Ishikawa (cell line): ENCODE measurements around the gene TMEM235.

Source experiments
- CEBPB ChIP-seq: IDR thresholded peaks from 2 replicates; pipeline ENCODE4 v1.6.1; 2012
- CREB1 ChIP-seq: IDR thresholded peaks from 2 replicates; pipeline ENCODE4 v1.6.1; 2012; ENCODE audit warnings: low read depth
- EGR1 ChIP-seq: IDR thresholded peaks from 2 replicates; pipeline ENCODE4 v1.6.1; 2012
- EP300 ChIP-seq: IDR thresholded peaks from 2 replicates; pipeline ENCODE4 v1.6.1; 2012; ENCODE audit warnings: borderline replicate concordance
- FOXM1 ChIP-seq: IDR thresholded peaks from 2 replicates; pipeline ENCODE4 v1.6.1; 2012; ENCODE audit warnings: low read depth, borderline replicate concordance
- MAX ChIP-seq: IDR thresholded peaks from 2 replicates; pipeline ENCODE4 v1.6.1; 2012
- NFIC ChIP-seq: IDR thresholded peaks from 2 replicates; pipeline ENCODE4 v1.6.1; 2012
- RAD21 ChIP-seq: IDR thresholded peaks from 2 replicates; pipeline ENCODE4 v1.6.1; 2012; ENCODE audit warnings: low read depth
- REST ChIP-seq: IDR thresholded peaks from 2 replicates; pipeline ENCODE4 v1.6.1; 2012; ENCODE audit warnings: low read depth, mild to moderate bottlenecking
- TAF1 ChIP-seq: IDR thresholded peaks from 2 replicates; pipeline ENCODE4 v1.6.1; 2012; ENCODE audit warnings: low read depth, mild to moderate bottlenecking
- TCF12 ChIP-seq: IDR thresholded peaks from 2 replicates; pipeline ENCODE4 v1.6.1; 2012; ENCODE audit warnings: low read depth
- TEAD4 ChIP-seq: IDR thresholded peaks from 2 replicates; pipeline ENCODE4 v1.6.1; 2012
- USF1 ChIP-seq: IDR thresholded peaks from 2 replicates; pipeline ENCODE4 v1.6.1; 2012
- YY1 ChIP-seq: IDR thresholded peaks from 2 replicates; pipeline ENCODE4 v1.6.1; 2012; ENCODE audit warnings: low read depth
- ZBTB7A ChIP-seq: IDR thresholded peaks from 2 replicates; pipeline ENCODE4 v1.6.1; 2012; ENCODE audit warnings: low read depth

The TMEM235 gene

GRCh38 chr17:78272181-78272913 lies 40.9 kb downstream of the TMEM235 start:
- TF ChIP-seq TAF1 (no peak), TEAD4 (no peak), MAX (no peak), RAD21 (no peak), EP300 (no peak), REST (no peak), CREB1 (peak; percentile 37; the same call in 1 of the 2 replicates), YY1 (no peak), FOXM1 (no peak), NFIC (no peak), USF1 (peak; percentile 40; the same call in 1 of the 2 replicates)

- TF ChIP-seq RAD21 (no peak), USF1 (no peak), CREB1 (no peak), EP300 (no peak), ZBTB7A (0 out of 2 replicates have a peak, but pooled peaks have one; percentile 34), TCF12 (no peak), EGR1 (no peak), MAX (peak; percentile 70; the same call in 1 of the 2 replicates), TAF1 (no peak), TEAD4 (no peak), YY1 (no peak), CEBPB (no peak), REST (no peak), FOXM1 (no peak), NFIC (no peak)
Measured at GRCh38 chr17:78272914-78273258, 41.5 kb downstream of the TMEM235 start.

- TF ChIP-seq ZBTB7A (no peak), FOXM1 (no peak), TAF1 (no peak), RAD21 (no peak), TEAD4 (no peak), NFIC (no peak), YY1 (no peak), CREB1 (no peak), CEBPB (no peak), REST (no peak), TCF12 (no peak), EP300 (no peak), MAX (no peak), USF1 (no peak), EGR1 (no peak)
Measured at GRCh38 chr17:78273813-78274212, 42.4 kb downstream of the TMEM235 start.

GRCh38 chr17:78275355-78275754 lies 43.9 kb downstream of the TMEM235 start:
- TF ChIP-seq FOXM1 (no peak), EGR1 (no peak), CREB1 (no peak), YY1 (no peak), REST (no peak), MAX (no peak)
